K562 treated with DMSO at 1 percent for 24 hours (cell line): ENCODE measurements around the gene DCP2. TPM values are rescaled to one million over a fixed set of nuclear protein-coding genes. Genes with fewer than 3 reads are reported as not detected.

Experiments
- total RNA-seq: library from RNA; unstranded; fragments of 300-600 nt; gene quantifications from 2 replicates; pipeline ENCODE4 v1.2.3, GENCODE V29; 2022; ENCODE audit warnings: low read depth; ENCODE audit not compliant: insufficient read depth

The DCP2 gene
- total RNA-seq = 17.1 and 29.0 TPM in 2 replicates

GRCh38 chr5:112976432-112977309 is at the start of gene DCP2:
DCP2 (plus strand) TSS chr5:112976798; CDS start chr5:112976934, 136 bp downstream.

Other genes with a start within 250 kb of the DCP2 start
- 9.5 and 17.4 TPM in 2 replicates for gene APC, start 238.9 kb upstream of the DCP2 start, total RNA-seq
- gene SRP19, start 115.5 kb upstream of the DCP2 start, total RNA-seq = 83.2 and 85.1 TPM in 2 replicates
- 26.3 and 27.7 TPM in 2 replicates for gene REEP5, start 54.6 kb upstream of the DCP2 start, total RNA-seq